ENCODE results near the gene SNX15.

GRCh38 chr11:65087827-65088226 lies 60.6 kb downstream of the SNX15 start:
- TF ChIP-seq, protein P1, sequence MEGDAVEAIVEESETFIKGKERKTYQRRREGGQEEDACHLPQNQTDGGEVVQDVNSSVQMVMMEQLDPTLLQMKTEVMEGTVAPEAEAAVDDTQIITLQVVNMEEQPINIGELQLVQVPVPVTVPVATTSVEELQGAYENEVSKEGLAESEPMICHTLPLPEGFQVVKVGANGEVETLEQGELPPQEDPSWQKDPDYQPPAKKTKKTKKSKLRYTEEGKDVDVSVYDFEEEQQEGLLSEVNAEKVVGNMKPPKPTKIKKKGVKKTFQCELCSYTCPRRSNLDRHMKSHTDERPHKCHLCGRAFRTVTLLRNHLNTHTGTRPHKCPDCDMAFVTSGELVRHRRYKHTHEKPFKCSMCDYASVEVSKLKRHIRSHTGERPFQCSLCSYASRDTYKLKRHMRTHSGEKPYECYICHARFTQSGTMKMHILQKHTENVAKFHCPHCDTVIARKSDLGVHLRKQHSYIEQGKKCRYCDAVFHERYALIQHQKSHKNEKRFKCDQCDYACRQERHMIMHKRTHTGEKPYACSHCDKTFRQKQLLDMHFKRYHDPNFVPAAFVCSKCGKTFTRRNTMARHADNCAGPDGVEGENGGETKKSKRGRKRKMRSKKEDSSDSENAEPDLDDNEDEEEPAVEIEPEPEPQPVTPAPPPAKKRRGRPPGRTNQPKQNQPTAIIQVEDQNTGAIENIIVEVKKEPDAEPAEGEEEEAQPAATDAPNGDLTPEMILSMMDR (conservative IDR thresholded peaks at IDR 0.05; ENCODE audit: low read length), result no peak
- no peak for TF ChIP-seq EZH2phosphoT487 (IDR thresholded peaks at IDR 0.05; ENCODE audit: borderline replicate concordance)

All from Loucy (cell line).